CD4-positive, alpha-beta T cell (primary cell): ENCODE measurements around the gene SUCLG2. TPM values are rescaled to one million over a fixed set of nuclear protein-coding genes. Genes with fewer than 3 reads are reported as not detected.

ENCODE experiments used
- ATAC-seq: fragments of 200-7000 bp; cut with Tn5 transposase; one replicate; pipeline ENCODE4 v1.10.0; 2022; ENCODE audit warnings: mild to moderate bottlenecking; ENCODE audit not compliant: poor library complexity
- CTCF ChIA-PET: fragments of 350-600 bp; sonication (Branson Sonifier 250); formaldehyde crosslinking; loops from one replicate; lab custom pipeline; 2021; ENCODE audit warnings: antibody characterized with exemption, inconsistent platforms; lab: Charles Lee
- POLR2A ChIA-PET: fragments of 350-600 bp; sonication (Branson Sonifier 250); formaldehyde crosslinking; loops from one replicate; lab custom pipeline; 2021; ENCODE audit warnings: antibody characterized with exemption, inconsistent platforms; lab: Charles Lee
- DNase-seq, 14 experiments: peaks; one replicate each; pipeline ENCODE4 v3.0.0-alpha.2; 2013 to 2020; ENCODE audit warnings: mixed read lengths in 2 of 14
- H3K27ac ChIP-seq, 2 donors: one replicate each; pipeline versions ENCODE4 v1.5.1 to v1.7.0; 2013; ENCODE audit warnings: low read length in 2 of 2, low read depth in 1 of 2, mild to moderate bottlenecking in 1 of 2
- H3K27me3 ChIP-seq, 2 experiments: 1 replicate in 1 of 2; 2 replicates in 1 of 2; pipeline versions ENCODE4 v1.6.1 to v1.7.0; 2013; ENCODE audit warnings: low read length in 2 of 2, control low read depth in 1 of 2, mild to moderate bottlenecking in 1 of 2, moderate library complexity in 1 of 2; ENCODE audit not compliant: insufficient read depth in 2 of 2, control insufficient read depth in 1 of 2
- H3K36me3 ChIP-seq: one replicate; pipeline ENCODE4 v1.6.1; 2013; ENCODE audit warnings: low read length, control low read depth; ENCODE audit not compliant: insufficient read depth
- H3K4me1 ChIP-seq: one replicate; pipeline ENCODE4 v1.6.1; 2013; ENCODE audit warnings: low read length, control low read depth; ENCODE audit not compliant: insufficient read depth
- H3K4me3 ChIP-seq: one replicate; pipeline ENCODE4 v1.5.1; 2013; ENCODE audit warnings: mild to moderate bottlenecking, low read length, moderate library complexity
- H3K9me3 ChIP-seq, 2 experiments: 1 replicate in 1 of 2; 2 replicates in 1 of 2; pipeline versions ENCODE4 v1.6.1 to v1.7.0; 2013; ENCODE audit warnings: low read length in 2 of 2, mild to moderate bottlenecking in 2 of 2, control low read depth in 1 of 2, moderate library complexity in 1 of 2; ENCODE audit not compliant: control insufficient read depth in 1 of 2, insufficient read depth in 1 of 2
- H3K27ac Mint-ChIP-seq: one replicate; pipeline ENCODE4 v1.8.0; 2020; ENCODE audit warnings: mixed read lengths
- H3K27me3 Mint-ChIP-seq: one replicate; pipeline ENCODE4 v1.8.0; 2021; ENCODE audit warnings: mixed read lengths
- H3K36me3 Mint-ChIP-seq: one replicate; pipeline ENCODE4 v1.8.0; 2021; ENCODE audit warnings: low read depth, mixed read lengths
- H3K4me1 Mint-ChIP-seq: one replicate; pipeline ENCODE4 v1.8.0; 2021; ENCODE audit warnings: low read depth, mixed read lengths
- H3K4me3 Mint-ChIP-seq: one replicate; pipeline ENCODE4 v1.8.0; 2020; ENCODE audit warnings: mild to moderate bottlenecking, mixed read lengths
- H3K9me3 Mint-ChIP-seq: one replicate; pipeline ENCODE4 v1.8.0; 2020; ENCODE audit warnings: mixed read lengths
- intact Hi-C, 2 experiments: fragments of 100-400 bp; cut with DNase I in 1 of 2; cut with micrococcal nuclease in 1 of 2; formaldehyde crosslinking; loops; one replicate each; pipeline versions ENCODE4 v1.15.1 to v1.9.0; 2023 to 2025; cut with DNase I, micrococcal nuclease
- total RNA-seq, 174 experiments: library from RNA in 2 of 174; stranded (reverse) in 2 of 174; gene quantifications; one replicate each; pipeline ENCODE4 v1.2.3 and lab custom pipeline; 2021 to 2026
- TF ChIP-seq, protein P1 (sequence below): fragments of 200-600 bp; IDR thresholded peaks from one replicate; pipeline ENCODE4 v1.8.0; 2022; ENCODE audit warnings: antibody characterized with exemption, mild to moderate bottlenecking

Gene SUCLG2
- total RNA-seq, 2 experiments from 2014 or later, result 51.7 to 52.4 TPM

- no peak for ATAC-seq
- POLR2A ChIA-PET, result interaction anchor here (0.8 to 1.0 kb wide), 3 partner anchors 8 to 51 kb away, joined by 3 read pairs; partner anchors contain the start of gene SUCLG2
- intact Hi-C loops, result no loop called here
- peak overlapping the region; percentile 5 for H3K4me3 Mint-ChIP-seq
- Histone ChIP-seq H3K36me3 (peaks cover 25% of the 10 kb centered on the region), H3K9me3 (no peaks in the 10 kb centered on the region), H3K27me3 (no peaks in the 10 kb centered on the region), H3K4me1 (peaks cover 24% of the 10 kb centered on the region), H3K4me3 (no peak overlapping the region), H3K27ac (no peak overlapping the region)
- H3K27ac Mint-ChIP-seq, result peak overlapping the region; percentile 57
- TF ChIP-seq, protein P1, sequence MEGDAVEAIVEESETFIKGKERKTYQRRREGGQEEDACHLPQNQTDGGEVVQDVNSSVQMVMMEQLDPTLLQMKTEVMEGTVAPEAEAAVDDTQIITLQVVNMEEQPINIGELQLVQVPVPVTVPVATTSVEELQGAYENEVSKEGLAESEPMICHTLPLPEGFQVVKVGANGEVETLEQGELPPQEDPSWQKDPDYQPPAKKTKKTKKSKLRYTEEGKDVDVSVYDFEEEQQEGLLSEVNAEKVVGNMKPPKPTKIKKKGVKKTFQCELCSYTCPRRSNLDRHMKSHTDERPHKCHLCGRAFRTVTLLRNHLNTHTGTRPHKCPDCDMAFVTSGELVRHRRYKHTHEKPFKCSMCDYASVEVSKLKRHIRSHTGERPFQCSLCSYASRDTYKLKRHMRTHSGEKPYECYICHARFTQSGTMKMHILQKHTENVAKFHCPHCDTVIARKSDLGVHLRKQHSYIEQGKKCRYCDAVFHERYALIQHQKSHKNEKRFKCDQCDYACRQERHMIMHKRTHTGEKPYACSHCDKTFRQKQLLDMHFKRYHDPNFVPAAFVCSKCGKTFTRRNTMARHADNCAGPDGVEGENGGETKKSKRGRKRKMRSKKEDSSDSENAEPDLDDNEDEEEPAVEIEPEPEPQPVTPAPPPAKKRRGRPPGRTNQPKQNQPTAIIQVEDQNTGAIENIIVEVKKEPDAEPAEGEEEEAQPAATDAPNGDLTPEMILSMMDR, result no peak
- H3K27me3 Mint-ChIP-seq, result no peaks in the 10 kb centered on the region
- DNase-seq, result no peak
- H3K9me3 Mint-ChIP-seq, result no peaks in the 10 kb centered on the region
- peaks cover 83% of the 10 kb centered on the region for H3K4me1 Mint-ChIP-seq
- CTCF ChIA-PET, result no interaction called here
- peaks cover 54% of the 10 kb centered on the region for H3K36me3 Mint-ChIP-seq
Observed at GRCh38 chr3:67602816-67603215, 51.6 kb downstream of the SUCLG2 start.

- no peaks in the 10 kb centered on the region for H3K27me3 ChIP-seq
- ChIA-PET POLR2A (interaction anchor here (0.7 to 1.0 kb wide), 4 partner anchors 9 to 655 kb away, joined by 3 read pairs; partner anchors contain the start of gene SUCLG2), CTCF (no interaction called here)
- ATAC-seq (peak; percentile 58), DNase-seq (peak in 5 of 14 experiments; percentile 1 to 44 (median 32))
- H3K27me3 Mint-ChIP-seq, result no peaks in the 10 kb centered on the region
- peak overlapping the region; percentile 74 for H3K4me3 Mint-ChIP-seq
- no peaks in the 10 kb centered on the region for H3K9me3 ChIP-seq
- H3K4me3 ChIP-seq, result no peak overlapping the region
- peaks cover 22% of the 10 kb centered on the region for H3K36me3 ChIP-seq
- intact Hi-C loops, result no loop called here
- peak overlapping the region; percentile 57 for H3K27ac Mint-ChIP-seq
- peak overlapping the region in 1 of 2 donors; percentile 24 for H3K27ac ChIP-seq
- H3K36me3 Mint-ChIP-seq, result peaks cover 51% of the 10 kb centered on the region
- H3K4me1 ChIP-seq, result peaks cover 24% of the 10 kb centered on the region
- TF ChIP-seq, protein P1, result no peak
- peaks cover 84% of the 10 kb centered on the region for H3K4me1 Mint-ChIP-seq
- no peaks in the 10 kb centered on the region for H3K9me3 Mint-ChIP-seq
Observed at GRCh38 chr3:67601919-67602608, 52.3 kb downstream of the SUCLG2 start.

DNA sequence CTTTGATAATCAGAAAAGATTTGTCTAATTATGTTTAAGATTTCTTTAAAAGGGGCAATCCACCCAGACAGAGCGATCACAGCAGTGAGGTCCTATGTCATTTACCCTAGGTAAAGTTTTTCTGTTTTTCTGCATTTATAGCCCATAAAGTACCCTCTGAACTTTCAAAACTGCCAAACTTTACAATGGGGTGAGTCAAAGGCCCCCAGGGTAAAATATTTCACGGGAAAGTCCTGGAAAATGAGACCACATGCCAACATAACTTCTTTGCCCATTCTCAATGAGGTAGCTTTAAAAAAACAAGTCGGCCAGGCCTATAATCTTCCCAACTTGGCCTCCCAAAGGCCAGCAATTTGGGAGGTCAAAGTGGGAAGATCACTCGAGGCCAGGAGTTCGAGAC is 53.0 kb downstream of the SUCLG2 start:
- peaks cover 24% of the 10 kb centered on the region for H3K4me1 ChIP-seq
- intact Hi-C loops, result no loop called here
- Mint-ChIP-seq H3K4me3 (no peak overlapping the region), H3K27me3 (no peaks in the 10 kb centered on the region), H3K36me3 (peaks cover 51% of the 10 kb centered on the region), H3K4me1 (peaks cover 88% of the 10 kb centered on the region), H3K9me3 (no peaks in the 10 kb centered on the region), H3K27ac (peak overlapping the region; percentile 81)
- POLR2A ChIA-PET, result interaction anchor here (0.7 kb wide), 1 partner anchor 656 kb away, joined by 3 read pairs; no protein-coding TSS in a partner anchor
- no peak overlapping the region for H3K4me3 ChIP-seq
- H3K27ac ChIP-seq, result peak overlapping the region in 1 of 2 donors; percentile 24
- ATAC-seq (no peak), DNase-seq (no peak)
- no peaks in the 10 kb centered on the region for H3K27me3 ChIP-seq
- H3K36me3 ChIP-seq, result peaks cover 22% of the 10 kb centered on the region
- TF ChIP-seq, protein P1, result no peak
- H3K9me3 ChIP-seq, result no peaks in the 10 kb centered on the region
- CTCF ChIA-PET, result no interaction called here
